SW 1271 (cell line): ENCODE results near the gene MELTF.

Experiments used
- DNase-seq, 2 experiments: peaks; one replicate each; lab custom pipeline; 2025; lab: John Stamatoyannopoulos, UW

The MELTF gene

GRCh38 chr3:197027151-197027895, 2.3 kb downstream of the MELTF start:
- DNase-seq = no peak

- DNase-seq = no peak
Measured at GRCh38 chr3:197026481-197026866, 3.1 kb downstream of the MELTF start.

- no peak for DNase-seq
Measured at GRCh38 chr3:197025736-197026480, 3.7 kb downstream of the MELTF start.

- DNase-seq = no peak
Measured at GRCh38 chr3:197024881-197025735, 4.5 kb downstream of the MELTF start.

GRCh38 chr3:197023998-197024651, 5.5 kb downstream of the MELTF start:
- no peak for DNase-seq

GRCh38 chr3:197023241-197023997, 6.2 kb downstream of the MELTF start:
- DNase-seq = no peak

GRCh38 chr3:197022405-197023231, 7.0 kb downstream of the MELTF start:
- DNase-seq = no peak

GRCh38 chr3:197021729-197022404, 7.8 kb downstream of the MELTF start:
- DNase-seq = no peak

GRCh38 chr3:197021231-197021630, 8.4 kb downstream of the MELTF start:
- DNase-seq = no peak

- DNase-seq = no peak
Measured at GRCh38 chr3:197019535-197019934, 10.1 kb downstream of the MELTF start.

- DNase-seq = no peak
Measured at GRCh38 chr3:197019021-197019420, 10.6 kb downstream of the MELTF start.

- DNase-seq = no peak
Measured at GRCh38 chr3:197017003-197017402, 12.6 kb downstream of the MELTF start.

- no peak for DNase-seq
Measured at GRCh38 chr3:197015790-197016736, 13.6 kb downstream of the MELTF start.

GRCh38 chr3:197014942-197015575, 14.6 kb downstream of the MELTF start:
- no peak for DNase-seq

GRCh38 chr3:197014024-197014423, 15.6 kb downstream of the MELTF start:
- DNase-seq = no peak

- DNase-seq = no peak
Measured at GRCh38 chr3:197012540-197012883, 17.1 kb downstream of the MELTF start.

GRCh38 chr3:197011780-197012539, 17.7 kb downstream of the MELTF start:
- no peak for DNase-seq
